ENCODE data around the gene GPC5. TPM values are rescaled to one million over a fixed set of nuclear protein-coding genes. Genes with fewer than 3 reads are reported as not detected.

The GPC5 gene
- total RNA-seq, 3 donors from 2014 or later = 0.51 to 1.2 TPM; not detected in 1

DNA sequence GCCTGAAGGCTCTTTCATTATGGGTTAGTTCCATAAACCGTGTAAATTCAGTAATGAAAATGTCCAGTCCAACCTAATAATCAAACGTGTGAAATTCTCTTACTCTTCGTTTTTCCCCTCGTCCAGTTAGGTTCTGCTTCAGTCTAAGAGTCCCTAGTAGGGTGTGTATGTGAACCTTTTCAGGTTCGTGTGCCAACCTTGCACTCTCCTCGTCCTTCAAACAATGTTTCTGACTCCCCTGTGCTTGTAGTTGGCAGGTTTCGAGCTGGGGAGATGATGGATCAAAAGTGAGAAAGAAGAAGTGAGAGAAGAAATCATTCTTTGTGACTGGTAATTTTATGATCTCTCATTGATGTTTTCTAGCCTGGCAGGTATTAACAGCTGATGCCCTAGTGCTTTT lies 366.1 kb downstream of the GPC5 start:
- ATAC-seq (no peak), DNase-seq (no peak)
- TF ChIP-seq, protein P1, sequence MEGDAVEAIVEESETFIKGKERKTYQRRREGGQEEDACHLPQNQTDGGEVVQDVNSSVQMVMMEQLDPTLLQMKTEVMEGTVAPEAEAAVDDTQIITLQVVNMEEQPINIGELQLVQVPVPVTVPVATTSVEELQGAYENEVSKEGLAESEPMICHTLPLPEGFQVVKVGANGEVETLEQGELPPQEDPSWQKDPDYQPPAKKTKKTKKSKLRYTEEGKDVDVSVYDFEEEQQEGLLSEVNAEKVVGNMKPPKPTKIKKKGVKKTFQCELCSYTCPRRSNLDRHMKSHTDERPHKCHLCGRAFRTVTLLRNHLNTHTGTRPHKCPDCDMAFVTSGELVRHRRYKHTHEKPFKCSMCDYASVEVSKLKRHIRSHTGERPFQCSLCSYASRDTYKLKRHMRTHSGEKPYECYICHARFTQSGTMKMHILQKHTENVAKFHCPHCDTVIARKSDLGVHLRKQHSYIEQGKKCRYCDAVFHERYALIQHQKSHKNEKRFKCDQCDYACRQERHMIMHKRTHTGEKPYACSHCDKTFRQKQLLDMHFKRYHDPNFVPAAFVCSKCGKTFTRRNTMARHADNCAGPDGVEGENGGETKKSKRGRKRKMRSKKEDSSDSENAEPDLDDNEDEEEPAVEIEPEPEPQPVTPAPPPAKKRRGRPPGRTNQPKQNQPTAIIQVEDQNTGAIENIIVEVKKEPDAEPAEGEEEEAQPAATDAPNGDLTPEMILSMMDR (IDR thresholded peaks at IDR 0.05) = no peak
- intact Hi-C loops (cut with DNase I, micrococcal nuclease) = no loop called here
- Histone ChIP-seq H3K9me3 (no peaks in the 10 kb centered on the region), H3K36me3 (ENCODE audit: low read depth) (no peaks in the 10 kb centered on the region), H3K4me3 (no peak overlapping the region), H3K4me1 (ENCODE audit: low read depth) (no peaks in the 10 kb centered on the region)

DNA sequence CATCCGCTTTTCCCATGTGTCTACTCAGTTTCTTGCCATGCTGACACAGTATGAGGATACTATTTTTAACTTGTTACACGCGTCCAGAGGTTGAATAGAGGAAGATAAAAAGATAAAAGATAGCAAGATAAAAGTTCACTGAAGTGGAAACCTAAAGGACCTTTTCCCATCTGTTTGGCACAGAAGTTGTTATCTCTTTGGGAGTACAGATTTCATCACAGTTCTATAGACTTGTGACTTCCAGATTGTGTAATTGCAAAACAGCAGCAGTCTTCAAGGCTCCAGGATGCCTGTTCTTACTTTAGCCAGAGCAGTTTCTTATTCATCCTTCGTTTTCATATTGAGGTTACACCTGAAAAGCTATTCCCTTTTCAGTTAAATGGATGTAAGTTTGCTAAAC lies 369.2 kb downstream of the GPC5 start:
- DNase-seq (no peak), ATAC-seq (no peak)
- Histone ChIP-seq H3K36me3 (ENCODE audit: low read depth) (no peaks in the 10 kb centered on the region), H3K4me3 (no peak overlapping the region), H3K4me1 (ENCODE audit: low read depth) (no peaks in the 10 kb centered on the region), H3K9me3 (no peaks in the 10 kb centered on the region)
- intact Hi-C loops (cut with DNase I, micrococcal nuclease) = no loop called here
- TF ChIP-seq, protein P1 (IDR thresholded peaks at IDR 0.05) = no peak

DNA sequence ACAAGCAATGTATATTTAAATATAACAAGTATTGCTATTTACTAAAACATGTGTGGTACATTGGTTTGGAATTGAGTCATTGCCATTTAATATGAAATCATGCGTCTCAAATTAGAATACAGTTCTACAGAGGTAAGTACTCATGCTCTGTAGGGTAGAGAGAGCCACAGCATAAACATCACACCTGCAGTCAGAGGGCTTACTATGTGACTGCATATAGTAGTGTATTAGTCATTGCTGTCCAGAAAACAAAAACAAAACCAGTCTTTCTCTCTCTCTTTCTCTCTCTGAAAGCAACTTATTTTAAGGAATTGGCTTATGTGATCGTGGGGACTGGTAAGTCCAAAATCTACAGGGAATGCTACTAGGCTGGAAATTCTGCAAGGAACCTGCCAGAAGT lies 370.3 kb downstream of the GPC5 start:
- no peak for ATAC-seq
- intact Hi-C loops (cut with DNase I, micrococcal nuclease) = no loop called here
- TF ChIP-seq, protein P1 (IDR thresholded peaks at IDR 0.05) = no peak

DNA sequence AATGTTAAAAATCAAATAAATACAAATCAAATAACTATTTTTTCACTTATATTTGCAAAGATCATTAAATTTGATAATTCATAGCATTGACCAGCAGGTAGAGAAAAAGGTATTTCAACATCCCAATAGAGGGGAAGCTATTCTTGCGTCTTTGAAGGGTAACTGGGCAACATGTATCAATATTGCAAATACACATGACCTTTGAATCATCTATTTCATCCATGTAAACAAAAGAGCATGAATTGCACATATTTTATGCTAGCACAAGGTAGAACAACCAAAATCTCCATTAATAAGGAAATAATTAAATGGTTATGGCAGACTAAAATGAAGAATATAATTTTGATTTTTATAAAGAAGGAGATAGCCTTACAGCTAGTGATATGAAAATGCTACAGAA lies 372.8 kb downstream of the GPC5 start:
- no peak overlapping the region for H3K4me3 ChIP-seq
- ATAC-seq (no peak), DNase-seq (no peak)
- no peaks in the 10 kb centered on the region for H3K4me1 ChIP-seq (ENCODE audit: low read depth)
- intact Hi-C loops (cut with DNase I, micrococcal nuclease) = no loop called here
- no peaks in the 10 kb centered on the region for H3K9me3 ChIP-seq
- TF ChIP-seq, protein P1 (IDR thresholded peaks at IDR 0.05) = no peak
- no peaks in the 10 kb centered on the region for H3K36me3 ChIP-seq (ENCODE audit: low read depth)

More for the DNA sequence above, 370.3 kb downstream of the GPC5 start:
- no peaks in the 10 kb centered on the region for H3K9me3 ChIP-seq
- DNase-seq = no peak
- no peaks in the 10 kb centered on the region for H3K36me3 ChIP-seq (ENCODE audit: low read depth)
- H3K4me1 ChIP-seq (ENCODE audit: low read depth) = no peaks in the 10 kb centered on the region
- H3K4me3 ChIP-seq = no peak overlapping the region

DNA sequence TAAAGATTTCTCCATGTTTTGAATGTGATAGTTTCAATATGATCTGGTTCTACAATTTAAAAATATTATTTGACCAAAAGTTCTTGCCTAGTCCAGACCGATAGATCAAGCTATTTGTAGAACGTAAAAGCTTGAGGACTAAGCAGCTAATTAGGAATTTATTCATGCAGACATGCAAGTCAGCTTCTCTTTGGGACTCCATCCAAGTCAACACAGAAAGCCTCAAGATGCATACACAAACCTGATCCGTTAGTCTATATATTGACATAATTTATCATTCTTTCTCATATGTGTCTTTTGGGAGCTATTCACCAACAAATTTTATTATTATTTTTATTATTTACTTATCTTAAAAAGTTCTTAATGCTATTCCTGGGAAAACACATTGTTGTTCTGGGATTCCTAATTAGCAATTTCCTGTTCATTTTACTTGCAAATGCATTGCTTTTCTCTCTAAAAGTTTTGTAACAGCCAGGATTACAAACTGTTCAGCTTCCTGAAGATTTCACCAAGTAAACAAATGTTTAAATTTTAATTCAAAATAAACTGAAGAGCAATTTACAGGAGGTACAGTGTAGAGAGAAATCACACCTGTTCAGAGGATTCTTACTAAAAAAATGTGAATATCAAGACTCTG lies 375.3 kb downstream of the GPC5 start:
- intact Hi-C loops (cut with DNase I, micrococcal nuclease) = no loop called here

More for the DNA sequence above, 375.3 kb downstream of the GPC5 start:
- Histone ChIP-seq H3K4me1 (ENCODE audit: low read depth) (no peaks in the 10 kb centered on the region), H3K9me3 (no peaks in the 10 kb centered on the region), H3K4me3 (no peak overlapping the region), H3K36me3 (ENCODE audit: low read depth) (no peaks in the 10 kb centered on the region)
- TF ChIP-seq, protein P1 (IDR thresholded peaks at IDR 0.05) = no peak
- ATAC-seq = no peak
- no peak for DNase-seq

All from mucosa of descending colon (tissue), 3 donors.